Keratinocyte (primary cell): ENCODE results near the gene SMCHD1. TPM values are rescaled to one million over a fixed set of nuclear protein-coding genes. Genes with fewer than 3 reads are reported as not detected.
"Not testable (repeated sequence)": the region's sequence is repeated elsewhere in the genome, so short reads cannot be mapped to it uniquely, and the experiment has no call there.

ENCODE experiments used
- DNase-seq: peaks from one replicate; pipeline ENCODE4 v3.0.0-alpha.2; 2011; ENCODE audit warnings: low read depth, missing footprints, low spot score
- FAIRE-seq: peaks from 2 replicates; lab custom pipeline; 2011; peaks lifted over from hg19 to GRCh38; lab: Jason Lieb, UNC
- H2AFZ ChIP-seq: 2 replicates; pipeline ENCODE4 v1.6.0; 2012; ENCODE audit warnings: low read length, control low read depth, inconsistent platforms; ENCODE audit not compliant: control insufficient read depth
- H3K27ac ChIP-seq: 2 replicates; pipeline ENCODE4 v1.5.1; 2011; ENCODE audit warnings: low read length; ENCODE audit not compliant: control insufficient read depth, insufficient read depth
- H3K27me3 ChIP-seq: 3 replicates; pipeline ENCODE4 v1.6.0; 2011; ENCODE audit warnings: low read length; ENCODE audit not compliant: control insufficient read depth, insufficient read depth; ENCODE audit errors: extremely low read depth
- H3K36me3 ChIP-seq, 2 experiments: 2 replicates in 1 of 2; 3 replicates in 1 of 2; pipeline ENCODE4 v1.5.1; 2011; ENCODE audit warnings: low read length in 2 of 2, mild to moderate bottlenecking in 1 of 2; ENCODE audit not compliant: control insufficient read depth in 2 of 2, insufficient read depth in 2 of 2; ENCODE audit errors: extremely low read depth in 1 of 2
- H3K4me1 ChIP-seq: 3 replicates; pipeline ENCODE4 v1.5.1; 2011; ENCODE audit warnings: low read length; ENCODE audit not compliant: control insufficient read depth, insufficient read depth; ENCODE audit errors: extremely low read depth
- H3K4me2 ChIP-seq: 3 replicates; pipeline ENCODE4 v1.6.0; 2011; ENCODE audit warnings: low read depth, low read length; ENCODE audit not compliant: control insufficient read depth, insufficient read depth; ENCODE audit errors: extremely low read depth
- H3K4me3 ChIP-seq, 3 experiments: fragments of 200-600 bp in 1 of 3; sonication (generic) in 1 of 3; 2 replicates in 2 of 3; 3 replicates in 1 of 3; pipeline ENCODE4 v1.5.1; 2011 to 2016; ENCODE audit warnings: low read length in 3 of 3, mild to moderate bottlenecking in 3 of 3, control low read depth in 2 of 3, inconsistent platforms in 1 of 3, low read depth in 1 of 3, mixed read lengths in 1 of 3, mixed run types in 1 of 3, moderate library complexity in 1 of 3; ENCODE audit not compliant: control insufficient read depth in 2 of 3, insufficient read depth in 2 of 3; ENCODE audit errors: extremely low read depth in 1 of 3
- H3K79me2 ChIP-seq: 2 replicates; pipeline ENCODE4 v1.6.0; 2012; ENCODE audit warnings: low read length; ENCODE audit not compliant: control insufficient read depth, insufficient read depth
- H3K9ac ChIP-seq: 3 replicates; pipeline ENCODE4 v1.6.0; 2011; ENCODE audit warnings: low read length; ENCODE audit not compliant: control insufficient read depth, insufficient read depth; ENCODE audit errors: extremely low read depth
- H3K9me1 ChIP-seq: 3 replicates; pipeline ENCODE4 v1.6.0; 2011; ENCODE audit warnings: low read length; ENCODE audit not compliant: control insufficient read depth, insufficient read depth; ENCODE audit errors: extremely low read depth
- H3K9me3 ChIP-seq: 2 replicates; pipeline ENCODE4 v1.5.1; 2012; ENCODE audit warnings: low read depth, low read length; ENCODE audit not compliant: control insufficient read depth
- H4K20me1 ChIP-seq: 3 replicates; pipeline ENCODE4 v1.6.0; 2011; ENCODE audit warnings: low read length; ENCODE audit not compliant: control insufficient read depth, insufficient read depth; ENCODE audit errors: extremely low read depth
- EZH2 ChIP-seq: IDR thresholded peaks from one replicate; pipeline ENCODE4 v1.6.1; 2012; ENCODE audit warnings: inconsistent platforms, mild to moderate bottlenecking, low read length, moderate library complexity
- dilution Hi-C: fragments of 300-500 bp; cut with MboI; formaldehyde crosslinking; loops from one replicate; pipeline ENCODE4 v1.7.0; 2020; ENCODE audit warnings: low sequenced_read_pairs; ENCODE audit not compliant: extremely low pct_ligation_motif_present
- polyA plus RNA-seq, 5 experiments: library from polyadenylated mRNA; depleted of rRNA in 3 of 5; stranded (reverse) in 3 of 5; stranded (forward) in 1 of 5; unstranded in 1 of 5; fragments of >200 nt; gene quantifications; 1 replicate in 1 of 5; 2 replicates in 3 of 5; 3 replicates in 1 of 5; pipeline versions ENCODE4 v1.2.1 to v1.2.3, GENCODE V29; 2011 to 2012; ENCODE audit warnings: missing spikeins in 2 of 5, low read depth in 1 of 5, low replicate concordance in 1 of 5
- TF ChIP-seq, protein P1 (sequence below), 3 experiments: IDR thresholded peaks in 1 of 3; conservative IDR thresholded peaks in 1 of 3; optimal IDR thresholded peaks in 1 of 3; 2 replicates in 2 of 3; 3 replicates in 1 of 3; pipeline versions ENCODE3 to v1.5.1; 2011; ENCODE audit warnings: low read length in 3 of 3, mild to moderate bottlenecking in 3 of 3, moderate library complexity in 2 of 3, control low read depth in 1 of 3, inconsistent platforms in 1 of 3; ENCODE audit not compliant: insufficient read depth in 2 of 3; ENCODE audit errors: extremely low read depth in 1 of 3

SMCHD1 gene
- polyA plus RNA-seq, 1 donor (not counting 4 experiments of a cell fraction or from before 2014, with no cell fraction given): 18.5 TPM

GRCh38 chr18:2851771-2852170 lies 196.2 kb downstream of the SMCHD1 start:
- no peak overlapping the region for H3K4me2 ChIP-seq
- H3K27ac ChIP-seq: no peak overlapping the region
- no peak overlapping the region for H3K4me3 ChIP-seq
- H3K4me1 ChIP-seq: no peaks in the 10 kb centered on the region
- TF ChIP-seq, protein P1, sequence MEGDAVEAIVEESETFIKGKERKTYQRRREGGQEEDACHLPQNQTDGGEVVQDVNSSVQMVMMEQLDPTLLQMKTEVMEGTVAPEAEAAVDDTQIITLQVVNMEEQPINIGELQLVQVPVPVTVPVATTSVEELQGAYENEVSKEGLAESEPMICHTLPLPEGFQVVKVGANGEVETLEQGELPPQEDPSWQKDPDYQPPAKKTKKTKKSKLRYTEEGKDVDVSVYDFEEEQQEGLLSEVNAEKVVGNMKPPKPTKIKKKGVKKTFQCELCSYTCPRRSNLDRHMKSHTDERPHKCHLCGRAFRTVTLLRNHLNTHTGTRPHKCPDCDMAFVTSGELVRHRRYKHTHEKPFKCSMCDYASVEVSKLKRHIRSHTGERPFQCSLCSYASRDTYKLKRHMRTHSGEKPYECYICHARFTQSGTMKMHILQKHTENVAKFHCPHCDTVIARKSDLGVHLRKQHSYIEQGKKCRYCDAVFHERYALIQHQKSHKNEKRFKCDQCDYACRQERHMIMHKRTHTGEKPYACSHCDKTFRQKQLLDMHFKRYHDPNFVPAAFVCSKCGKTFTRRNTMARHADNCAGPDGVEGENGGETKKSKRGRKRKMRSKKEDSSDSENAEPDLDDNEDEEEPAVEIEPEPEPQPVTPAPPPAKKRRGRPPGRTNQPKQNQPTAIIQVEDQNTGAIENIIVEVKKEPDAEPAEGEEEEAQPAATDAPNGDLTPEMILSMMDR (optimal IDR thresholded peaks at IDR 0.05 in 1 of 3, IDR thresholded peaks at IDR 0.05 in 1 of 3, conservative IDR thresholded peaks at IDR 0.05 in 1 of 3; ENCODE audit: extremely low read depth in 1 of 3, insufficient read depth in 2 of 3, low read length in 3 of 3): no peak
- TF ChIP-seq EZH2: no peak
- no peak overlapping the region for H3K9ac ChIP-seq
- no peaks in the 10 kb centered on the region for H3K9me3 ChIP-seq
- no peaks in the 10 kb centered on the region for H3K9me1 ChIP-seq
- DNase-seq (no peak), FAIRE-seq (no peak)
- H3K36me3 ChIP-seq: no peaks in the 10 kb centered on the region
- peaks cover 38% of the 10 kb centered on the region for H3K27me3 ChIP-seq
- no peak overlapping the region for H2AFZ ChIP-seq
- no peaks in the 10 kb centered on the region for H3K79me2 ChIP-seq
- dilution Hi-C loops: no loop called here
- H4K20me1 ChIP-seq: no peaks in the 10 kb centered on the region

DNA sequence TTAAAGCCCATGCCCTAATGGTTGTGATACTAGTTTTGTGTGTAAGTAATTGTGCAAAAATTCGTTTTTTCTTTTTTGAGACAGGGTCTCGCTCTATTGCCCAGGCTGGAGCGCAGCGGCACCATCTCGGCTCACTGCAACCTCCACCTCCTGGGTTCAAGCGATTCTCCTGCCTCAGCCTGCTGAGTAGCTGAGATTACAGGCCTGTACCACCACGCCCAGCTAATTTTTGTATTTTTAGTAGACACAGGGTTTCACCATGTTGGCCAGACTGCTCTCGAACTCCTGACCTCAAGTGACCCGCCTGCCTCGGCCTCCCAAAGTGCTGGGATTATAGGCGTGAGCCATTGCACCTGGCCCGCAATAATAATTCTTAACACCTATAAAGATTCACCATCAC lies 196.9 kb downstream of the SMCHD1 start:
- peaks cover 32% of the 10 kb centered on the region for H3K27me3 ChIP-seq
- H3K4me1 ChIP-seq, H2AFZ ChIP-seq, H3K36me3 ChIP-seq, H3K9me3 ChIP-seq, H3K4me3 ChIP-seq, H4K20me1 ChIP-seq, H3K4me2 ChIP-seq, FAIRE-seq, H3K27ac ChIP-seq, dilution Hi-C loops, H3K9me1 ChIP-seq, H3K79me2 ChIP-seq, DNase-seq, H3K9ac ChIP-seq: not testable (repeated sequence)
